Natural killer cell (primary cell): ENCODE results near the gene TLE3. TPM values are rescaled to one million over a fixed set of nuclear protein-coding genes. Genes with fewer than 3 reads are reported as not detected.

Experiments used
- ATAC-seq, 3 donors: fragments of 150-1000 bp in 2 of 3; fragments of 200-7000 bp in 1 of 3; cut with Tn5 transposase; 1 replicate in 1 of 3; 2 replicates in 2 of 3; pipeline ENCODE4 v1.10.0; 2021; ENCODE audit warnings: mild to moderate bottlenecking in 2 of 3, moderate library complexity in 2 of 3
- DNase-seq, 2 donors: peaks; one replicate each; pipeline versions ENCODE4 v3.0.0 to v3.0.0-alpha.2; 2013 to 2021; ENCODE audit warnings: mixed read lengths in 1 of 2
- H3K27ac ChIP-seq: one replicate; pipeline ENCODE4 v1.5.1; 2013; ENCODE audit warnings: mild to moderate bottlenecking, low read length
- H3K27me3 ChIP-seq: one replicate; pipeline ENCODE4 v1.6.1; 2013; ENCODE audit warnings: low read length; ENCODE audit not compliant: control insufficient read depth, insufficient read depth
- H3K36me3 ChIP-seq: one replicate; pipeline ENCODE4 v1.6.1; 2013; ENCODE audit warnings: low read length; ENCODE audit not compliant: control insufficient read depth, insufficient read depth
- H3K4me1 ChIP-seq: one replicate; pipeline ENCODE4 v1.6.1; 2013; ENCODE audit warnings: low read length; ENCODE audit not compliant: control insufficient read depth, insufficient read depth
- H3K4me3 ChIP-seq: one replicate; pipeline ENCODE4 v1.5.1; 2013; ENCODE audit warnings: low read length
- H3K9me3 ChIP-seq: one replicate; pipeline ENCODE4 v1.6.1; 2013; ENCODE audit warnings: low read length; ENCODE audit not compliant: control insufficient read depth, insufficient read depth
- H3K27ac Mint-ChIP-seq, 2 donors: one replicate each; pipeline ENCODE4 v1.8.0; 2022; ENCODE audit warnings: mild to moderate bottlenecking in 2 of 2, mixed read lengths in 2 of 2, moderate library complexity in 1 of 2
- H3K27me3 Mint-ChIP-seq, 2 donors: one replicate each; pipeline ENCODE4 v1.8.0; 2022; ENCODE audit warnings: low read depth in 2 of 2, mixed read lengths in 2 of 2
- H3K36me3 Mint-ChIP-seq: one replicate; pipeline ENCODE4 v1.8.0; 2022; ENCODE audit warnings: mixed read lengths
- H3K4me1 Mint-ChIP-seq, 2 donors: one replicate each; pipeline ENCODE4 v1.8.0; 2022; ENCODE audit warnings: mixed read lengths in 2 of 2
- H3K4me3 Mint-ChIP-seq: one replicate; pipeline ENCODE4 v1.8.0; 2022; ENCODE audit warnings: mild to moderate bottlenecking, moderate library complexity, mixed read lengths
- H3K9me3 Mint-ChIP-seq, 2 donors: one replicate each; pipeline ENCODE4 v1.8.0; 2022; ENCODE audit warnings: mixed read lengths in 2 of 2
- WGBS: methylation state at CpG from one replicate; pipeline ENCODE4 v1.1.7; 2013; ENCODE audit warnings: missing lambda C conversion rate; ENCODE audit not compliant: insufficient coverage; 5-methylcytosine and 5-hydroxymethylcytosine counted together
- intact Hi-C: fragments of 100-400 bp; cut with micrococcal nuclease; formaldehyde crosslinking; loops from one replicate; pipeline ENCODE4 v1.14.2; 2022
- total RNA-seq, 4 donors: library from RNA; stranded (reverse); fragments of 120-200 nt in 1 of 4; gene quantifications; one replicate each; pipeline versions ENCODE4 v1.2.3 to v1.2.4, GENCODE V29; 2013 to 2022
- TF ChIP-seq, protein P1 (sequence below): fragments of 200-600 bp; IDR thresholded peaks from one replicate; pipeline ENCODE4 v1.8.0; 2022; ENCODE audit warnings: antibody characterized with exemption

Gene TLE3
- total RNA-seq, 3 donors from 2014 or later (not counting 1 experiment from before 2014, with no cell fraction given), result 32.1 to 94.9 (median 36.7) TPM

GRCh38 chr15:70014331-70014730 lies 83.4 kb downstream of the TLE3 start:
- intact Hi-C loops, result no loop called here

GRCh38 chr15:70013656-70014313 lies 83.9 kb downstream of the TLE3 start:
- Mint-ChIP-seq H3K4me1 (peaks cover 0 to 10% of the 10 kb centered on the region in 2 donors), H3K27me3 (peaks cover 31 to 32% of the 10 kb centered on the region in 2 donors), H3K9me3 (no peaks in the 10 kb centered on the region), H3K4me3 (no peak overlapping the region), H3K27ac (no peak overlapping the region), H3K36me3 (peaks cover 6% of the 10 kb centered on the region)
- no peak for ATAC-seq
- TF ChIP-seq, protein P1, sequence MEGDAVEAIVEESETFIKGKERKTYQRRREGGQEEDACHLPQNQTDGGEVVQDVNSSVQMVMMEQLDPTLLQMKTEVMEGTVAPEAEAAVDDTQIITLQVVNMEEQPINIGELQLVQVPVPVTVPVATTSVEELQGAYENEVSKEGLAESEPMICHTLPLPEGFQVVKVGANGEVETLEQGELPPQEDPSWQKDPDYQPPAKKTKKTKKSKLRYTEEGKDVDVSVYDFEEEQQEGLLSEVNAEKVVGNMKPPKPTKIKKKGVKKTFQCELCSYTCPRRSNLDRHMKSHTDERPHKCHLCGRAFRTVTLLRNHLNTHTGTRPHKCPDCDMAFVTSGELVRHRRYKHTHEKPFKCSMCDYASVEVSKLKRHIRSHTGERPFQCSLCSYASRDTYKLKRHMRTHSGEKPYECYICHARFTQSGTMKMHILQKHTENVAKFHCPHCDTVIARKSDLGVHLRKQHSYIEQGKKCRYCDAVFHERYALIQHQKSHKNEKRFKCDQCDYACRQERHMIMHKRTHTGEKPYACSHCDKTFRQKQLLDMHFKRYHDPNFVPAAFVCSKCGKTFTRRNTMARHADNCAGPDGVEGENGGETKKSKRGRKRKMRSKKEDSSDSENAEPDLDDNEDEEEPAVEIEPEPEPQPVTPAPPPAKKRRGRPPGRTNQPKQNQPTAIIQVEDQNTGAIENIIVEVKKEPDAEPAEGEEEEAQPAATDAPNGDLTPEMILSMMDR, result no peak
- no peak overlapping the region for H3K4me3 ChIP-seq
- H3K27me3 ChIP-seq, result no peaks in the 10 kb centered on the region
- no peaks in the 10 kb centered on the region for H3K36me3 ChIP-seq
- no peak overlapping the region for H3K27ac ChIP-seq
- intact Hi-C loops, result no loop called here
- peaks cover 13% of the 10 kb centered on the region for H3K4me1 ChIP-seq
- 89% methylated on average over 3 of the region's 8 CpGs for WGBS
- DNase-seq, result no peak
- H3K9me3 ChIP-seq, result peaks cover 4% of the 10 kb centered on the region

More at GRCh38 chr15:70014331-70014730, 83.4 kb downstream of the TLE3 start:
- TF ChIP-seq, protein P1, result no peak
- peaks cover 13% of the 10 kb centered on the region for H3K4me1 ChIP-seq
- H3K36me3 ChIP-seq, result no peaks in the 10 kb centered on the region
- peak overlapping the region; percentile 37 for H3K27ac ChIP-seq
- WGBS, result 81% methylated on average over 6 of the region's 6 CpGs
- H3K27me3 ChIP-seq, result no peaks in the 10 kb centered on the region
- Mint-ChIP-seq H3K27me3 (peaks cover 33 to 35% of the 10 kb centered on the region in 2 donors), H3K9me3 (no peaks in the 10 kb centered on the region), H3K36me3 (peaks cover 6% of the 10 kb centered on the region), H3K4me3 (no peak overlapping the region), H3K4me1 (peaks cover 0 to 10% of the 10 kb centered on the region in 2 donors), H3K27ac (no peak overlapping the region)
- DNase-seq (no peak), ATAC-seq (no peak)
- H3K4me3 ChIP-seq, result no peak overlapping the region
- H3K9me3 ChIP-seq, result peaks cover 4% of the 10 kb centered on the region

DNA sequence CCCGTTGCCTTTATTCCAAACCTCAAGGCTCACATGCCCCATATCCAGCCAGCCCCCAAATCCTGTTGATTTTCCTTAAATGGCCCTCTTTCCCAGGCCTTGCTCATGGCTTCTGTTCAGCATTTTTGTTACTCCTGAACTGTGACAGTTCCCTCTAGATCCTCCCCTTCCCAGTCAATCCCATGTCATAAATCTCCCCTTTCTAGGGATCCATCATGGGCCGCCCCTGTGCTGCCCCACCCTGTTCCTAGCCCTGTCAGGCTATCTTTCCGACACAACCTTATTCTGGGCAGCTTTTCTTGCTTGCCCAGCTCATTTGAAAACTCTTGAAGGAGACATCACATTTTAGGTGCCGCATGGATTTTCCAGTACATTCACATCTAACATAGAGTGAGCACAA lies 84.8 kb downstream of the TLE3 start:
- H3K9me3 Mint-ChIP-seq, result no peaks in the 10 kb centered on the region
- Histone ChIP-seq H3K4me1 (peaks cover 10% of the 10 kb centered on the region), H3K4me3 (no peak overlapping the region), H3K27ac (no peak overlapping the region), H3K9me3 (peaks cover 4% of the 10 kb centered on the region), H3K27me3 (no peaks in the 10 kb centered on the region), H3K36me3 (no peaks in the 10 kb centered on the region)
- DNase-seq (no peak), ATAC-seq (no peak)
- H3K4me3 Mint-ChIP-seq, result no peak overlapping the region
- intact Hi-C loops, result no loop called here
- peaks cover 0 to 10% of the 10 kb centered on the region in 2 donors for H3K4me1 Mint-ChIP-seq
- H3K36me3 Mint-ChIP-seq, result peaks cover 6% of the 10 kb centered on the region
- no peak overlapping the region for H3K27ac Mint-ChIP-seq
- WGBS, result 91% methylated on average over 4 of the region's 4 CpGs
- peaks cover 30 to 32% of the 10 kb centered on the region in 2 donors for H3K27me3 Mint-ChIP-seq
- TF ChIP-seq, protein P1, result no peak
